Lung (tissue), 12 donors: Measurements from ENCODE around the gene COQ10B. TPM values are rescaled to one million over a fixed set of nuclear protein-coding genes. Genes with fewer than 3 reads are reported as not detected.

Source experiments
- ATAC-seq: fragments of 200-7000 bp; cut with Tn5 transposase; one replicate; pipeline ENCODE4 v1.9.1; 2020; ENCODE audit warnings: moderate number of reproducible peaks; ENCODE audit not compliant: insufficient read depth, low FRiP score
- DNase-seq, 3 donors: peaks; one replicate each; pipeline ENCODE4 v3.0.0-alpha.2; 2013 to 2017
- H3K27ac ChIP-seq, 2 donors: one replicate each; pipeline ENCODE4 v1.5.1; 2013; ENCODE audit warnings: mild to moderate bottlenecking in 2 of 2, moderate library complexity in 2 of 2, control low read depth in 1 of 2, inconsistent platforms in 1 of 2, low read depth in 1 of 2, low read length in 1 of 2
- H3K27me3 ChIP-seq, 3 donors: one replicate each; pipeline ENCODE4 v1.5.1; 2013; ENCODE audit warnings: low read length in 2 of 3; ENCODE audit not compliant: control insufficient read depth in 3 of 3, insufficient read depth in 3 of 3
- H3K36me3 ChIP-seq, 4 donors: one replicate each; pipeline ENCODE4 v1.5.1; 2013; ENCODE audit warnings: low read length in 4 of 4, mild to moderate bottlenecking in 1 of 4, moderate library complexity in 1 of 4; ENCODE audit not compliant: control insufficient read depth in 4 of 4, insufficient read depth in 4 of 4
- H3K4me1 ChIP-seq, 5 donors: one replicate each; pipeline ENCODE4 v1.5.1; 2013; ENCODE audit warnings: low read length in 5 of 5, mild to moderate bottlenecking in 2 of 5, moderate library complexity in 1 of 5; ENCODE audit not compliant: control insufficient read depth in 5 of 5, insufficient read depth in 5 of 5
- H3K4me3 ChIP-seq: one replicate; pipeline ENCODE4 v1.5.1; 2013; ENCODE audit warnings: mild to moderate bottlenecking, control low read depth, moderate library complexity
- H3K9ac ChIP-seq, 2 donors: one replicate each; pipeline ENCODE4 v1.5.1; 2013; ENCODE audit warnings: low read length in 2 of 2, control low read depth in 1 of 2; ENCODE audit not compliant: insufficient read depth in 1 of 2
- H3K9me3 ChIP-seq, 4 donors: one replicate each; pipeline ENCODE4 v1.5.1; 2013; ENCODE audit warnings: low read length in 3 of 4, mild to moderate bottlenecking in 1 of 4, moderate library complexity in 1 of 4; ENCODE audit not compliant: control insufficient read depth in 4 of 4, insufficient read depth in 3 of 4
- WGBS, 2 donors: extraction: QIAGEN DNeasy Blood & Tissue Kit; methylation state at CpG; one replicate each; pipeline ENCODE4 v1.1.7; 2013; 5-methylcytosine and 5-hydroxymethylcytosine counted together
- polyA plus RNA-seq, 2 donors: library from polyadenylated mRNA; stranded (reverse); fragments of 200-250 nt; gene quantifications; one replicate each; pipeline ENCODE4 v1.2.1, GENCODE V29; 2013
- total RNA-seq, 2 donors: library from RNA; depleted of rRNA in 1 of 2; stranded (reverse); fragments of >200 nt in 1 of 2; gene quantifications; one replicate each; pipeline ENCODE4 v1.2.1, GENCODE V29; 2014 to 2021
- TF ChIP-seq, protein P1 (sequence below): IDR thresholded peaks from 2 replicates; pipeline ENCODE4 v1.5.1; 2012; ENCODE audit warnings: mild to moderate bottlenecking; ENCODE audit errors: control extremely low read depth, extremely low read depth
- donor health status: control.
- donor health status: control.
- donor health status: Bipolar disorder and iron deficiency.
- donor health status: healthy.
- donor health status: DM: yes; HTN: yes; CAD: no.

Gene COQ10B
- total and polyA plus RNA-seq, 4 donors: 13.3 to 26.8 (median 20.9) TPM

DNA sequence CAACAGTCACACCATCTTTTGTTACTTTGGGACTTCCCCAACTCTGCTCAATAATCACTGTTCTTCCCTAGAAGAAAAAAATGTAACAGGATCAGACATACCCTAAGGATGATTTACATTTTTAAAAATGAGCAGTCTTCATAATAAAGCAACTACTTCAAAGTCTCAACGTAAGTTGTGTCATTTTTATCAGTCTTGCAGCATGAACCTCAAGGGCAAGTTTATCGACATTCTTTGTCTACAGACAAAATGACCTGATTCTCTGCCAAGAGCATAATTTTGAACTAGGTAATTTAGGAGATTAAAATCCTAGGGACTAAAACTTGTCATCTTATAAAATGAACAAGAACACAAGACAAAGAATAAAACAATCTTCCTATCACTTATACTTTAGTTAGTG lies 44.0 kb downstream of the COQ10B start:
- no peak overlapping the region for H3K27ac ChIP-seq
- H3K9ac ChIP-seq: peak overlapping the region in 1 of 2 donors; percentile 97
- no peak overlapping the region for H3K4me3 ChIP-seq

DNA sequence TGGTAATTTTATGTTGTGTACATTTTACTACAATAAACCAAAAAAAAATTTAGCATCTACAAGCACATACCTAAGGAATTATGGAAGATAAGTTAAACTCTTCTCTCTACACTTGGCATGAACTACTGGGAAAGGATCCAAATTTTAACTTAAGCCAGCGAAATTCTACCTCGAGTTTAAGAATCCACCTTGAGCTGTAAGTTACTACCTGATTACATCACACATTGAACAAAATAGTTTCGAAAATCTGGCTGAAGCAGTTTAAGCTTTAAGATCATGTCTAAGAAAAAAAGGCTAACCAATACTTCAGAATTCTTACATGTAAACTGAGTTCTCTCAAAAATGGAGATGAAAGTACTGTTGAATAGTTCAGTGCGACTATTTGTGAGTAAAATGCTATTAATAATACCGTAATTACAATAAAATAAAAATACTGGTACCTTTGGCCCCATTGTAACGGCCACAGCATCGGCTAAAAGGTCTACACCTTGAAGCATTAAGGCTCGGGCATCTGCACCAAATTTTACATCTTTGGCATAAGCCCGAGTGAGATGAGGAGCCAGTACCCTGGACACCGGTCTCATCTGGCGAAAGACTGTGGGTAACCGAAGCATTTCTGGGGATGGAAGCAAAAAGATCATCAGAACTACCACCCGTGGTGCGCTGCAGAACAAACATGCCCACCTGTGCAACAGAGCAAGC lies 45.0 kb downstream of the COQ10B start:
- Histone ChIP-seq H3K27ac (peak overlapping the region in 1 of 2 donors; percentile 97), H3K27me3 (no peaks in the 10 kb centered on the region), H3K4me3 (peak overlapping the region; percentile 96), H3K9me3 (no peaks in the 10 kb centered on the region), H3K9ac (peak overlapping the region; percentile 79 to 97), H3K36me3 (peaks cover 4 to 42% (median 30%) of the 10 kb centered on the region in 4 donors), H3K4me1 (peaks cover 0 to 21% (median 10%) of the 10 kb centered on the region in 5 donors)
- TF ChIP-seq, protein P1, sequence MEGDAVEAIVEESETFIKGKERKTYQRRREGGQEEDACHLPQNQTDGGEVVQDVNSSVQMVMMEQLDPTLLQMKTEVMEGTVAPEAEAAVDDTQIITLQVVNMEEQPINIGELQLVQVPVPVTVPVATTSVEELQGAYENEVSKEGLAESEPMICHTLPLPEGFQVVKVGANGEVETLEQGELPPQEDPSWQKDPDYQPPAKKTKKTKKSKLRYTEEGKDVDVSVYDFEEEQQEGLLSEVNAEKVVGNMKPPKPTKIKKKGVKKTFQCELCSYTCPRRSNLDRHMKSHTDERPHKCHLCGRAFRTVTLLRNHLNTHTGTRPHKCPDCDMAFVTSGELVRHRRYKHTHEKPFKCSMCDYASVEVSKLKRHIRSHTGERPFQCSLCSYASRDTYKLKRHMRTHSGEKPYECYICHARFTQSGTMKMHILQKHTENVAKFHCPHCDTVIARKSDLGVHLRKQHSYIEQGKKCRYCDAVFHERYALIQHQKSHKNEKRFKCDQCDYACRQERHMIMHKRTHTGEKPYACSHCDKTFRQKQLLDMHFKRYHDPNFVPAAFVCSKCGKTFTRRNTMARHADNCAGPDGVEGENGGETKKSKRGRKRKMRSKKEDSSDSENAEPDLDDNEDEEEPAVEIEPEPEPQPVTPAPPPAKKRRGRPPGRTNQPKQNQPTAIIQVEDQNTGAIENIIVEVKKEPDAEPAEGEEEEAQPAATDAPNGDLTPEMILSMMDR: no peak
- 16 to 18% methylated on average over 14 of the region's 14 CpGs for WGBS, 2 donors
- ATAC-seq (no peak), DNase-seq (peak in 2 of 3 donors; percentile 26 to 30)

More for the DNA sequence above, 44.0 kb downstream of the COQ10B start:
- Histone ChIP-seq H3K9me3 (no peaks in the 10 kb centered on the region), H3K36me3 (peaks cover 6 to 45% (median 35%) of the 10 kb centered on the region in 4 donors), H3K27me3 (no peaks in the 10 kb centered on the region), H3K4me1 (peaks cover 0 to 20% (median 10%) of the 10 kb centered on the region in 5 donors)
- DNase-seq (no peak), ATAC-seq (no peak)
- TF ChIP-seq, protein P1: no peak
- WGBS, 2 donors: 37 to 56% methylated on average over 2 of the region's 2 CpGs

DNA sequence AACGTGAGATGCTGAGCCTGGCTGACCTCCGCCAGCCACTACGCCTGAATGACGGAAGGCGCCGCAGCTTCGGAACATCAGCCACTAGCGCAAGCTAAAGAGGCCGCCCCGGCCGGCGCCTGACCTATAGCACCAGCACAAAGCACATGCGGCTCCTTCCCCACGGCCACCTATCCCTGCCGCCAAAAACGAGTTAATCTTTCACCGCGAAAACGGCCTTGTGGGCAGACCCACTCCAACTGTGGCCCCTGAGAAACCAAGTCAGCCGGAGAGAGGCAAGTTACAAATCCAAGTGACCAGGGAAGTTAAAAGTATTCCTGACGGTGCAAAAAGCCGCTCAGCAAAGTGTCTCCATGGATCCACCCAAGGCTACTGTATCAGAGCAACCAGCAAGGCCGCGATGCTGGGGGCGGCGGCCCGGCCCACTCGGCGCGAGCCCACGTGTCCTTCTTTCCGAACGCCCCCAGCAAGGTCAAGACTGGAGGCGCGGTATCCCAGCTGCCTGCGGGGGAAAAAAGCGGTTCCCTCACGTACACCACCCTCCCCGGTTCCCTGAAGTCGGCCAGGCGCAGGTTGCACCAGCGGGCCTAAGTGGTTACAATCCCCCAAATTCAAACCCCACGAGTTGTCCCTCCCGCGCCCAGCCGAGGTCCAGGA lies 45.7 kb downstream of the COQ10B start:
- no peaks in the 10 kb centered on the region for H3K27me3 ChIP-seq
- H3K4me3 ChIP-seq: peak overlapping the region; percentile 96
- peak overlapping the region; percentile 79 to 97 for H3K9ac ChIP-seq
- TF ChIP-seq, protein P1: no peak
- peak overlapping the region; percentile 87 to 97 for H3K27ac ChIP-seq
- peak; percentile 66 to 73 (median 70) for DNase-seq
- H3K4me1 ChIP-seq: peaks cover 0 to 21% (median 10%) of the 10 kb centered on the region in 5 donors
- 0% methylated on average over 46 of the region's 46 CpGs for WGBS, 2 donors
- H3K36me3 ChIP-seq: peaks cover 7 to 43% (median 32%) of the 10 kb centered on the region in 4 donors
- H3K9me3 ChIP-seq: no peaks in the 10 kb centered on the region
- ATAC-seq: peak; percentile 21
